SK-N-MC (cell line): ENCODE results near the gene BTBD10.

Experiments used
- EZH2 ChIP-seq: fragments of 200-600 bp; sonication (generic); IDR thresholded peaks from one replicate; pipeline ENCODE4 v1.6.1; 2017; ENCODE audit warnings: antibody characterized with exemption
- POLR2AphosphoS5 ChIP-seq: IDR thresholded peaks from 2 replicates; pipeline ENCODE4 v1.6.1; 2012; ENCODE audit warnings: mild to moderate bottlenecking, low read depth, low read length, borderline replicate concordance

GRCh38 chr11:13376402-13376801, 86.6 kb downstream of the BTBD10 start:
- TF ChIP-seq EZH2 (no peak), POLR2AphosphoS5 (no peak)
